HPDE6-E6E7 (cell line): ENCODE results near the gene INO80E.
"Not testable (repeated sequence)": the region's sequence is repeated elsewhere in the genome, so short reads cannot be mapped to it uniquely, and the experiment has no call there.

ENCODE experiments used
- DNase-seq: peaks from one replicate; pipeline ENCODE4 v3.0.0; 2011; ENCODE audit warnings: missing footprints; ENCODE audit errors: extremely low spot score

INO80E gene, protein sequence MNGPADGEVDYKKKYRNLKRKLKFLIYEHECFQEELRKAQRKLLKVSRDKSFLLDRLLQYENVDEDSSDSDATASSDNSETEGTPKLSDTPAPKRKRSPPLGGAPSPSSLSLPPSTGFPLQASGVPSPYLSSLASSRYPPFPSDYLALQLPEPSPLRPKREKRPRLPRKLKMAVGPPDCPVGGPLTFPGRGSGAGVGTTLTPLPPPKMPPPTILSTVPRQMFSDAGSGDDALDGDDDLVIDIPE

DNA sequence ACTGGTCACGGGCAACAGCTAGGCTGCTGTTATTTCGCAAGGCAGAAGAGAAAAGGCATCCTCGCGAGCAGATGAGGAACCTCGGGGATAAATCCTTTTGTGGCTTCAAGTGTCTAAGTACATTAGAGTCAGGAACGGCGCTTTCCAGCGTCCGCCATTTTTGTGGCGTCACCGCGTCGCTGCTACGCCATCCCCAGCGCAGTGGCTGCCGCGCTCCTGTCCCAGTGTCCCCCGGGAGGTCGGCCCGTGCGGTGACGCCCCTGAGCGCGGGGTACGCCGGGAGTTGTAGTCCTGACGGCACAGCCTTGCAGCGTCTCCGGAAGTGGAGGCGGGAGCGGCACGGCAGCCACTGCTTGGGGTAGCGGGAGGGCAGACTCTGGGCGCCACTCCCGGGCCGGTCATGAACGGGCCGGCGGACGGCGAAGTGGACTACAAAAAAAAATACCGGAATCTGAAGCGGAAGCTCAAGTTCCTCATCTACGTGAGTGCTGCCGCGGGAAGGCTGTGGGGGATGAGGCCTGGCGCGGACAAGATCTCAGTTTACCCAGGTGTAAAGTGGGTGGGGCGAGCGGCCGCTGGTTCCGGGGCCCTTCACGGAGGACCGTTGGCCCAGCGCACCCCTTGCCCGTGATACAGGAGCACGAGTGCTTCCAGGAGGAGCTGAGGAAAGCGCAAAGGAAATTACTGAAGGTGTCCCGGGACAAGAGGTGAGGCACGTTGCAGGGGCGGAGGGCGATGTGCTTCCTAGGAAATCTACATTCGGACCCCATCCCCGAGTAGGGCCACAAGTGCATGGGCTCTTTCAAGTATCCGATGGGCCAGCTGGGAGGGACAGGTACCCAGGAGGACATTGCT, at the start of gene INO80E:
TSS of gene INO80E (plus strand) at position 331 of the 855 bp plus-strand sequence. CDS start at position 401, 70 bp downstream.
- DNase-seq = peak; percentile 98

DNA sequence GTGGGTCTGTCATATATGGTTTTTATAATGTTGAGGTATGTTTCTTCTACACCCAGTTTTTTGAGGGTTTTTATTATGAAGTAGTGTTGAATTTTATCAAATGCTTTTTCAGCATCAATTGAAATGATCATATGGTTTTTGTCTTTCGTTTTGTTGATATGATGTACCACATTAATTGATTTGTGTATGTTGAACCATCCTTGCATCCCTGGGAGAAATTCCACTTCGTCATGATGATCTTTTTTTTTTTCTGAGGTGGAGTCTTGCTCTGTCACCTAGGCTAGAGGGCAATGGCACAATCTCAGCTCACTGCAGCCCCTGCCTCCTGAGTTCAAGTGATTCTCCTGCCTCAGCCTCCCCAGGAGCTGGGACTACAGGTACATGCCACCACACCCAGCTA, 48.1 kb upstream of the INO80E start:
- no peak for DNase-seq

DNA sequence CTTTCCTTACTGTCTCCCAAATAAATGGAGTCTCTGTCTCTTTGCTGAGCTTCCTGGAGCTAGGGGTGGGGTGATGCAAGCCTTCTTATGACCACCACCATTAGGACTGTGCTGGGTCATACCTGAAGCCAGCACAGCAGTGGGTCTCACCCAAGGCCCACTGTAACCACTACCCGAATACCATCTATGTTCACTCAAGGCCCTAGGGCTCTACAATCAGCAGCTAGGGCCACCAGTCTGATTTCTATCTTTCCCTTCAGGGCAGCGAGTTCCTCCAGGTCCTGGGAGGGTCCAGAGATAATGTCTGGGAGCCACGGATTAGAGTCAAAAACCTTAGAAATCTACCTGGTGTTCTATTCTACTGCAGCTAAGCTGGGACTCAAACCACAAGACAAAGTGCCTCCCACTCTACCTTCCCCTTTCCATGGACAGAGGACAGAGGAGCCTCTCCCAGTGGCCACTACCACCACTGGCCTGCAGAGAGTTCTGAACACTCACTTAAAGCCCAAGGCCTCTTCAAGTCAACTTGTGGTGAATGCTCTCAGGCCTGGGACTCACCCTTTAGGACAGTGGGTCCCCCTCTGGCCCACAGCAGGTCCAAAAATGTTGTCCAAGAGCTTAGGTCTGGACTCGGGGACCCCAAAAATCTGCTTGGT, 45.1 kb upstream of the INO80E start:
- no peak for DNase-seq

DNA sequence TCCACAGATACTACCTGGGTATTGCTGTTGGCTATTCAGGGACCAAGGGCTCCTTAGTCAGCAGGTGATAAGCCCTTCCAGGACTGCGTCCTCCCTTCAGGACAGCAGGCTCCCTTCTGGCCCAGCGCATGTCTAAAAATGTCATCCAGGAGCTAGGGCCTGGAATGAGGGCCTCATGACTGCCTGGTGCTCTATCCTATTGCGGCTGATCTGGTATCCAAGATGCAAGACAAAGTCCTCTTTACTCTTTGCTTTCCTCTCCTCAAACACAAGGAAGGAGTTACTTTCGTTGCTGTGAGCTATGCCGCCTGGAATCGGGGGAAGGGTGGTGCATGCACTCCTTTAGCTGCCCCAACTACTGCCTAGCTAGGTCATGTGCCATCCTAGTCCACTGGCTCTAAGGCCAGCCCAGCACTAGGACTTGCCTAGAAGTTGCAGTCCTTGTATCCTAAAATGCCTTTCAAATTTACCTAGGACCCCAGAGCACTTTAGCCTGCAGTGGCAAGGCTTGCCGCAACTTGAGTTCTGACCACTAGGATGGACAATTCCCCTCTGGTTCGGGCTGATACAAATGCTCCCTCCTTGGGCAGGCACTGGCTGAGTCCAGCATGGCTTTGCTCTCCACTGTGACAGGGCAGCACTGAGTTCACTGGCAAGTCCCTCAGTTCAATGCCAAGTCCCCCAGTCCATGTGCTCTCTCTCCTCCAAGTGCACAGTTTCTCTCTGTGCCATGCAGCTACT, 44.2 kb upstream of the INO80E start:
- no peak for DNase-seq

DNA sequence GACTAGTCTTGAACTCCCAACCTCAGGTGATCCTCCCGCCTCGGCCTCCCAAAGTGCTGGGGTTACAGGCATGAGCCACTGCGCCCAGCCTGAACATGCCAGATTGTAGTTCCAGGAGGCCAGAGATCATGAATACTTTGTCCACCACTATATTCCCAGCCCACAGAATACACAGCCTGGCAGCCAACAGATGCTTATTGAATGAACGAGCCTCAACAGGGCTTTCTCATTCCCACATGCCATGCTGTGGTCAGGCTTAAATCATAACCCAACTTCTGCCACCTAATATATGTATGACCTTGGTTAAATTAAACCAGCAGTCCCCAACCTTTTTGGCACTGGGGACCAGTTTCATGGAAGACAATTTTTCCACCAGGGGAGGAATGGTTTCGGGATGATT, 37.3 kb upstream of the INO80E start:
- DNase-seq = no peak

DNA sequence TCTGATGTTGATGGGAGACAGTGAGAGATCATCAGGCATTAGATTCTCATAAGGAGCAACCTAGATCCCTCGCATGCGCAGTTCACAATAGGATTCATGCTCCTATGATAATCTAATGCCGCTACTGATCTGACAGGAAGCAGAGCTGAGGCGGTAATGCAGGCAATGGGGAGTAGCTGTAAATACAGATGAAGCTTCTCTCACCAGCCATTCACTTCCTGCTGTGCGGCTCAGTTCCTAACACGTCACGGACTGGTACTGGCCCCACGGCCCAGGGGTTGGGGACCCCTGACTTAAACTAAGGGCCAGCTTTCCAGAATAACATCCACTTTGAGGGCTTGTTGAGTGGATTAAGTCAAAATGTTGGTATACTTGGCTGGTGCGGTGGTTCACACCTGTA, 36.7 kb upstream of the INO80E start:
- no peak for DNase-seq

DNA sequence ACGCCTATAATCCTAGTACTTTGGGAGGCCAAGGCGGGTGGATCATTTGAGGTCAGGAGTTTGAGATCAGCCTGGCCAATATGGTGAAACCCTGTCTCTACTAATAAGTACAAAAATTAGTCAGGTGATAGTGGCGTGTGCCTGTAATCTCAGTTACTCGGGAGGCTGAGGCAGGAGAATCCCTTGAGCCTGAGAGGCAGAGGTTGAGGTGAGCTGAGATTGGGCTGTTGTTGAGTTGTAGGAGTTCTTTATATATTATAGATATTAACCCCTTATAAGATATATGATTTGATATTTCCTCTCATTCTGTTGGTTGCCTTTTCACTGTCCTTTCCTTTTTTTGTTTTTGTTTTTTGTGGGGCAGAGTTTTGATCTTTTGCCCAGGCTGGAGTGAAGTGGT, 36.2 kb upstream of the INO80E start:
- not testable (repeated sequence) for DNase-seq

DNA sequence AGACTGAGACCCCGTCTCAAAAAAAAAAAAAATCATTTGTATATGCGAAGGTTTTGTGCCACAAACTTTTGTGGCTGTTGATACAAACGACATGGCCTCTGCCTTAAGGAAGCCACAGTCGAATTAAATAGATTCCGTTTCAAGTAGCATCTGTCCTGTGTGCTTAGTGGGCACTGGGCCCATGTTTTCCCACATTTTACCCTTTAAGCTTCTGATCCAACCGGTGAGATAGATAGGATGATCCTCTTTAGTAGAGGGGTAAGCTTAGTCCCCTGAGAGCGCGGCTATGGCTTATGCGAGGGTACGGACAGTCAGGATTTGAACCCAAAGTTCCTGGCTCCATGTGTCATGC, 34.9 kb upstream of the INO80E start:
- DNase-seq = no peak

DNA sequence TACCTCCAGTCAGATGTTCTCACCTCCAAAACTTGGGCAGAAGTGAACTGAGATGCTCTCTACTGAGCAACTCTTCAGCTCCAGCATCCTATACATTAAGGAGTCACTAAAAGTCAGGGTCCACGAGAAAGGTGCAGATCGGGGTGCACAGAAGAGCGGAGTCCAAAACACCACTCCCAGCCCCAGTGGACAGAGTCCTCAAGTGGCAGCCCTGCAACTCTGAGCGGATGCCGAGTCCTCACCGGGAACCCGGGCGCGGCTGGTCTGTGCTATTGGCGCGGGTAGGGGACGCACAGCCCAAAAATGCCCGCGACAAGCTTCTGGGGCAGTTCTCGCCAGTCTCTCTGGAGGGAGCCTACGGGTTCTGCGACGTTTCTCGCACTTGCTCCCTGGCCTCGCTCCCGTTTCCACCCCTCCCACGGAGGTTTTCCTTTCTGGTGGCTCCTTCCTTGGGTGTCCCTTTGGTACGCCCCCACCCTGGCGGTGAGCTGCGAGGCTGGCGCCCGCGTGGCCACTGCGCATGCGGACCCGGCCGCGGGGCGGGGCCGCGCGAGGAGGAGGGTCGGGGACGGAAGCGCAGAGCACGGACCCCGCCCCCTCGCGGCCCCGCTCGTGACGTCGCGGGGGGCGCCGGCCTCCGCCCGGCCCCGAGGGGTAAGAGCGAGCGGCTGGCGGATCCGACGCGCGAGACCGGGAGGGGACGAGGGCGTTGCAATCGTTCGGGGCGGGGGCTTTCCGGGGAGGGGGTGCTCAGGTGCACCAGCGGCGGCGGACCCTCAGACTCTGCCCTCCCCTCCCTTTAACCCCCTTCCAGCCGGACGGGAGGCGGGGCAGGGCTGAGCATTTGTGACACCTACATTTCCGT, 34.3 kb upstream of the INO80E start, which contains the start of gene TMEM219:
TSS of gene TMEM219 (plus strand) at position 601 of the 865 bp plus-strand sequence. CDS start 1,065 bp downstream, outside the sequence.
- DNase-seq = peak; percentile 93

DNA sequence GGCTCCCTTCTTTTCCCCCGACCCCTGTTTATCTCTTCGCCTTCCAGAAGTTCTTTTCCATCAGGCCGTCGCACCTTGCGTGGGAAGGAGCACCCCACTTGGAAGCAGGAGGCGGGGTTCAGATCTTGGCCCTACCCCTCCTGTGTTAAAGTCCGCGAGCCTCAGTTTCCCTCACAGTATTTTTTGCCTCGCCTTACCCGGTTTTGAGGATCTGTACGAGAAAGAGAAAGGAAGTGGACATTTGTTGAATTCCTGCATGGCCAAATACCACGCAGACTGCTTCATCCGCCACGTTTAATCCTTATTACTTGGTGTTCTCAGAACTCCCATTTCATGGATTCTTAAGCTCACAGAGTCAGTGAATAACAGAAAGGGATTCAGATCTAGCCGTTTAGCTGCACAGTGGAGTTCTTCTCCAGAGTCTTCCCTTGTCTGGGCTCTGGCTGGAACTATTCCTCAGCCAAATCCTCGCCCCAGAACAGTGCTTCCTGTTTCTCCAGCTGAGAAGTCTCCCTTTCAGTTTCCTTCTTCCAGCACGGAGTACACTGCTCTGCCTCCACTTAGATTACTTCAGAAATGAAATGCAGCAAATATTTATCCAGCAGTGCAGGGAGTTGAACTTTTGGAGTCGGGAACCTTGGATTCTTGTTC, 33.6 kb upstream of the INO80E start:
- peak; percentile 27 for DNase-seq

DNA sequence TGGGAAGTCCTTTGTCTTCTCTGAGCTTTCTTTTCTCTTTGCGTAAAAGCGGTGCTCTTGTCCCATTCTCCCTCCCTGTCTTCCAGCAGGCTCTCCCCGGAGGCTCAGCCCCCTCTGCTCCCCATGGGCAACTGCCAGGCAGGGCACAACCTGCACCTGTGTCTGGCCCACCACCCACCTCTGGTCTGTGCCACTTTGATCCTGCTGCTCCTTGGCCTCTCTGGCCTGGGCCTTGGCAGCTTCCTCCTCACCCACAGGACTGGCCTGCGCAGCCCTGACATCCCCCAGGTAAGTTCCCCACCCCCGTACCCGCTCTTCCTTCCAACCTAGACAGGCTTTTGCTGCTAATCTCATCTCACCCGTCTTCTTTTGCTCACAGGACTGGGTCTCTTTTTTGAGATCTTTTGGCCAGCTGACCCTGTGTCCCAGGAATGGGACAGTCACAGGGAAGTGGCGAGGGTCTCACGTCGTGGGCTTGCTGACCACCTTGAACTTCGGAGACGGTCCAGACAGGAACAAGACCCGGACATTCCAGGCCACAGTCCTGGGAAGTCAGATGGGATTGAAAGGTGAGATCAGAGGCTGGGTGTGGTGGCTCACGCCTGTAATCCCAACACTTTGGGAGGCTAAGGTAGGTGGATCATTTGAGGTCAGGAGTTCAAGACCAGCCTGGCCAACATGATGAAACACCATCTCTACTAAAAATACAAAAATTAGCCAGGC, 32.9 kb upstream of the INO80E start:
- no peak for DNase-seq

DNA sequence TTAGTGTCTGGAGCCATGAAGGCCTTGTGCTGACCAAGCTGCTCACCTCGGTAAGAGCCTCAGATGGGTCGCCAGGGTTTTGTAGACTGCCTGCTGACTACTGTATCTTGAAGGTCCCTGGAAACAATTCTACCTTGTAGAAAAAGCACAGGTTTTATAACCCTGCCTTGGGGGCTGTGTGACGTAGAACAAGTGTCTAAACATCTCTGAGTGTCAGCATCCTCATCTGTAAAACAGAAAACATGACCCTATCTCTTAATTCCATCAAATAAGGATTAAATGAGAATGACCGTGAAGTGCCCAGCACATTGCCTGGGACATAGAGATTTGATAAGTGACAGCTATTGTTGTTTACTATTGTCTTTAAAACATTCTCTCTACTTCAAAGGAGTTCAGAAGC, 27.8 kb upstream of the INO80E start:
- DNase-seq = no peak

DNA sequence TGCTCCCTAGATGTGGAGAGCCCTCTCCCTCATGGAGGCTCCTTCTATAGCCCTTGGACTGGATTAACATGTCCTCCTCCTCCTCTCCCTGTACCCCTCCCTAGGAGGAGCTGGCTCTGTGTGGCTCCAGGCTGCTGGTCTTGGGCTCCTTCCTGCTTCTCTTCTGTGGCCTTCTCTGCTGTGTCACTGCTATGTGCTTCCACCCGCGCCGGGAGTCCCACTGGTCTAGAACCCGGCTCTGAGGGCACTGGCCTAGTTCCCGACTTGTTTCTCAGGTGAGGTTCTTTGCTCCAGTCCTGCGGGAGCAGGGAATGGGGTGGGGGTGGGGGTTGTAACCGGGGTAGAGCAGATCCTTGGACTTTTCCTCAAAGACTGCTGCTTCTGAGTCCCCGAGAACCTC, 24.7 kb upstream of the INO80E start:
- DNase-seq = no peak

DNA sequence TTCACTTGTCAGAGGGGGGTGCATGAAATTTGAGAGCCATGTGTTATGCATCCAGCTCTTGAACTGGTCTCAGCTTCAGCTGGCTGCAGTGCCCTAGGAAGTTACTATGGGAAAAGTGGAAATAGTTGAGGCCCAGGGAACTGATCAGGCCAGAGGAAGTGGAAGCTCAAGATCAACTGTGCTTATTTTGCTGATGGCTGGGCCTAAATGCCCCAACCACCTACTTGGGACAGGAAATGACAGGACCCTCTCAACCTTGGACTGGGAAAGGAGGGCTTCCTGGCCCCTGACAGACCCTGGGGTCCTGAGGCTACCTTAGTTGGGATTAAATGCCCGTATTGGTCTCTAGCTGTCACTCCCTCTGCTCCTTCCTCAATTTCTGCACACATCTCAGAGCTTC, 23.5 kb upstream of the INO80E start:
- DNase-seq = no peak

DNA sequence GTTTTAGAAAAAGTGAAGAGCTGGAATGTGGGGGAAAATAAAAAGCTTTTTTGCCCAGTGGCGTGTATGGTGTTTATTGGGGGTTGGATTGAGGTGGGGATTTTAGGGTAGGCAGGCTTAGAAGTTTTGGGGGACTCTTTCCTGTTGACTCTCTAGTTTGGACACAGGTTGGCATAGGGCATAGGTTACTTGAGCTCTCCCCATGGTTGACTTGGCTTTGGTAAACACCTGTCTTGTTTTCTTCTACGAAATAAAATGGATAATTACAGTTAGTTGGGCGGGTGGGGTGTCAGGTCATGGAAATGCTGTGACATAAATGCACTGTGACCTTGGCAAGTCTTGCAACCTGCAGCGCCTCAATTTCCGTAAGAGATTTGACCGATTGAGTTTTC, 23.1 kb upstream of the INO80E start:
- DNase-seq = no peak

DNA sequence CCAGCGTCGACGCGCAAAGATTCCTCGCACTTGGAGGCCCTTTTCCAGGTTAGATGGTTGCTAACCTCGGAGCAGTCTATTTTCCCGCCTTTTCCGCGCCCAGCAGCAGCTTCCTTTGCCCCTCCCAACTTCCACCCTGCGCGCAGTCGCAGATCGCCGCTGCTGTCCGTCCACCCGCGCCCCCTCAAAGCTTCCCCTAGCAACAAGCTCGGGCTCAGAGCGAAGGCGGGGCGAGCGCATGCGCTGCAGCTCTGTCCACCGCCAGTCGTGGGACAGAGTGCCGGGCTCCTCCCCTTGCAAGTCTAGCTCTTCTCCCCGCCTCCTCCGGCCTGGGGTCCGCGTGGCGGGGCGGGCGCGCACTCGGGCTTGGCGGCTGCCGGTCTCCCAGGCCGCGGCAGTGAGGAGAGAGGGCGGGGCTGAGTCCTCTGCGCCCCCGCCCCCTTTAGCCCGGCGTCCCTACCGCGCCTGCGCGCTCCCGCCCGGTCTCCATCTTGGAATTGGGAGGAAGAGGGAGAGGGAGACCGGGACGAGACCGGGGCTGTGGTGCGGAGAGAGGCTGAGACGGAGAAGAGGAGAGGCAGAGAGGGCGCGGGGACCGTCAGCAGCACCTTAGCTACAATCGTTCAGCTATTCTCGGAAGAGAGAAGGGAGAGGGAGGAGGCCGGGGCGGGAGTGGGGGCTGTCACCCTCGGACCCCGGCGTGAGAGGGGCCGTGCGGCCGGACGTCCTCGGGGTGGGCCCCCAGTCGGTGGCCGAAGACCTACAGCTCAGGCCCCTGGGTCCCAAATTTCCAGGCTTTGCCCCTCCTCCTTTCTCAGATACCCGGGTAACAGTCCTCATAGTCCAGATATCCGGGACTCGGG, 22.4 kb upstream of the INO80E start, which contains the start of gene TAOK2:
TSS of gene TAOK2 (plus strand) at position 485 of the 863 bp plus-strand sequence. CDS start 3,905 bp downstream, outside the sequence.
- peak; percentile 99 for DNase-seq

DNA sequence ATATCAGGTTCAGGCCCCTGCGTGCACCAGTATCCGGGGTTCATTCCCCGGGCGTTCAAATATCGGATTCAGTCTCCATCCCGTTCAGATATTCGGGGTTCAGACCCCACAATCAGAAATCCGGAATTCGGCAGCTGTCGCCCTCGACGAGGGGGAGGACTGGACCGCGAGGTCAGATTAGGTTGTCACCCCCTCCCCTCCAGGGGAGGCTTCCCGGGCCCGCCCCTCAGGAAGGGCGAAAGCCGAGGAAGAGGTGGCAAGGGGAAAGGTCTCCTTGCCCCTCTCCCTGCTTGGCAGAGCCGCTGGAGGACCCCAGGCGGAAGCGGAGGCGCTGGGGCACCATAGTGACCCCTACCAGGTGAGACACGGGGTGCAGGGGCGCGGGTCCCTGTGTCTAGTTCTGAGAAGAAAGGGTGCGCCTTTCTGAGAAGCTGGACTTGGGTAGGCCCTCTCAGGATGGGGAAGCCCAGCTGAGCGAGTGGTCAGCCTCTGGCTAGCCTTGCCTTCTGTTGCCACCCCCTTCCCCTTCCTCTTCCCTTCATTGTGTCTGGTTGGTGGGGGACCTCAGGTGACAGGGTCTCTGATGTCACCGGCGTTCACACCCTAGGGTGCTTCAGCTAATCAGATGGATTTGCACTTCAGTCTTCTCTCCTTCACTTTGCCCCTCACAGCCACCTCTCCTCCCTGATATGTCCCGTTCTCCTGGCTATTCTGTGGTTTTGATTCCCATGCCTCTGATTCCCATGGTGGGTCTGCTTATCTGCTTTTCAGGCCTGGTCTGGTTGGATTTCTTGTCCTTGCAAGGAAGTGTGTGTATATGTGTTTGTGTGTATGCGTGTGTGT, 21.5 kb upstream of the INO80E start:
- no peak for DNase-seq

DNA sequence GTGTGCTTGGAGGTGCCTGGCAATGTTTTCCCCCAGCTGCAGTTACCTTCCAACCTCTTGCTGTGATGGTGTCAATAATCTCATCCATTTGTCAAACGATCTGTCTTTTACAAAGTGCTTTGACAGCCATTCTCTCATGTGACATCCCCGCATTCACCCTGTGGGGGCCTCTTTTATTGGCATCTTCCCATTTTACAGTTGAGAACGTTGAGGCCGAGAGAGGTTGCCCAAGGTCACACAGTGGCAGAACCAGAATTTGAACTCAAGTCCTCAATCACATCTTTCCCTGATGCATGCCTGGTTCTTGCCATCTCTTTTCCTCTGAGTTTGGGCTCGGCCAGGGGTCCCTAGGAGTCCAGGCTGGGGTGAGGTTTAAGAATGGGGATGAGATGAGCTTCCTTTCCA, 20.9 kb upstream of the INO80E start:
- no peak for DNase-seq
